ENCODE data around the gene ATAD2B. TPM values are rescaled to one million over a fixed set of nuclear protein-coding genes. Genes with fewer than 3 reads are reported as not detected.

The ATAD2B gene
- total and polyA plus RNA-seq, 2 of the 4 experiments (the other 2 are of a cell fraction): 1.5 to 5.0 TPM

- no peak for ATAC-seq (ENCODE audit: low read depth)
- H4K5ac ChIP-seq (ENCODE audit: low read depth, low read length): no peak overlapping the region
- peak overlapping the region; percentile 63 for H3K23ac ChIP-seq (ENCODE audit: low read depth, low read length)
- 100% methylated on average over 1 of the region's 1 CpG; no CpG with 5 or more reads in 1 of the 2 experiments for WGBS, 2 experiments (ENCODE audit: extremely low coverage in 2 of 2, insufficient read length in 1 of 2)
- ChIA-PET CTCF (no interaction called here), POLR2A (ENCODE audit: unreplicated experiment) (no interaction called here)
- intact Hi-C loops (cut with micrococcal nuclease) (loop anchor here (10.0 kb wide), 1 partner anchor 100 kb away; the partner anchor contains the start of genes FKBP1B and WDCP), in situ Hi-C loops (cut with MboI; ENCODE audit: low sequenced_read_pairs) (no loop called here), dilution Hi-C loops (cut with HindIII; ENCODE audit: low sequenced_read_pairs, unreplicated experiment) (no loop called here)
- BruUV-seq (replicated peaks): no TSS peak
- H3K9me1 ChIP-seq (ENCODE audit: insufficient read depth, low read length): peaks cover 16% of the 10 kb centered on the region
- peaks cover 5% of the 10 kb centered on the region for H3K36me3 ChIP-seq (ENCODE audit: control insufficient read depth, insufficient read depth, low read length)
- H2BK15ac ChIP-seq (ENCODE audit: low read depth, low read length): no peak overlapping the region
- H4K91ac ChIP-seq (ENCODE audit: insufficient read depth, low read depth, low read length): no peak overlapping the region; the same call in 1 of the 2 replicates
- peaks cover 11% of the 10 kb centered on the region for H3K4me1 ChIP-seq (ENCODE audit: control insufficient read depth, insufficient read depth, low read length)
- peak overlapping the region; percentile 36 for H3K4ac ChIP-seq (ENCODE audit: low read depth, low read length)
- H2AFZ ChIP-seq (replicated peaks; ENCODE audit: low read length, poor library complexity): no peak overlapping the region
- TF ChIP-seq CHD1 (IDR thresholded peaks at IDR 0.05; ENCODE audit: low read depth, low read length): no peak
- TF ChIP-seq RCOR1 (IDR thresholded peaks at IDR 0.05; ENCODE audit: insufficient replicate concordance, low read length): no peak
- no peak for TF ChIP-seq MAZ (IDR thresholded peaks at IDR 0.05; ENCODE audit: borderline replicate concordance, low read depth, low read length)
- TF ChIP-seq RFX5 (IDR thresholded peaks at IDR 0.05; ENCODE audit: low read depth, low read length): no peak
- TF ChIP-seq MXI1 (IDR thresholded peaks at IDR 0.05; ENCODE audit: borderline replicate concordance, low read depth, low read length): no peak
- TF ChIP-seq, protein P1, sequence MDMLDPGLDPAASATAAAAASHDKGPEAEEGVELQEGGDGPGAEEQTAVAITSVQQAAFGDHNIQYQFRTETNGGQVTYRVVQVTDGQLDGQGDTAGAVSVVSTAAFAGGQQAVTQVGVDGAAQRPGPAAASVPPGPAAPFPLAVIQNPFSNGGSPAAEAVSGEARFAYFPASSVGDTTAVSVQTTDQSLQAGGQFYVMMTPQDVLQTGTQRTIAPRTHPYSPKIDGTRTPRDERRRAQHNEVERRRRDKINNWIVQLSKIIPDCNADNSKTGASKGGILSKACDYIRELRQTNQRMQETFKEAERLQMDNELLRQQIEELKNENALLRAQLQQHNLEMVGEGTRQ (IDR thresholded peaks at IDR 0.05; ENCODE audit: low read depth, low read length): no peak
- TF ChIP-seq MAFK (IDR thresholded peaks at IDR 0.05; ENCODE audit: low read depth, low read length): no peak
- no peak for TF ChIP-seq CTCF (conservative IDR thresholded peaks at IDR 0.05; ENCODE audit: low read depth, low read length)
- TF ChIP-seq FOS (IDR thresholded peaks at IDR 0.05; ENCODE audit: low read depth, low read length): no peak
- no peak for DNase-seq
- H3K27ac ChIP-seq (ENCODE audit: insufficient read depth, low read length): peak overlapping the region; percentile 56; the same call in 1 of the 2 replicates
- H2BK5ac ChIP-seq (ENCODE audit: low read depth, low read length, poor library complexity, severe bottlenecking): peak overlapping the region; percentile 65
- H2AK9ac ChIP-seq (replicated peaks; ENCODE audit: low read depth, low read length, poor library complexity): no peak overlapping the region
- no peak overlapping the region for H3K56ac ChIP-seq (ENCODE audit: extremely low read depth, insufficient read depth, low read length)
- no peak overlapping the region for H3K18ac ChIP-seq (ENCODE audit: low read depth, low read length)
- H3K27me3 ChIP-seq (ENCODE audit: control insufficient read depth, insufficient read depth, low read length): no peaks in the 10 kb centered on the region
- no peak overlapping the region for H2AK5ac ChIP-seq (ENCODE audit: low read depth, low read length)
- H4K8ac ChIP-seq (ENCODE audit: low read depth in 2 of 2, low read length in 2 of 2): 0 out of 4 replicates have a peak overlapping the region, but pooled peaks of 1 of the 2 experiments have one; percentile 0
- H3K9ac ChIP-seq (ENCODE audit: low read depth, low read length): no peak overlapping the region
- H3K4me2 ChIP-seq (ENCODE audit: low read depth, low read length): peak overlapping the region; percentile 4; the same call in 1 of the 2 replicates
- H2BK20ac ChIP-seq (ENCODE audit: low read depth, low read length): peak overlapping the region; percentile 62; the same call in 1 of the 2 replicates
- no peak overlapping the region for H3K4me3 ChIP-seq (ENCODE audit: insufficient read depth, low read depth, low read length)
- peaks cover 21 to 70% of the 10 kb centered on the region in 2 experiments for H3K79me1 ChIP-seq (ENCODE audit: low read depth in 1 of 2, low read length in 2 of 2)
- peaks cover 9% of the 10 kb centered on the region; the same call in 1 of the 2 replicates for H4K20me1 ChIP-seq (ENCODE audit: insufficient read depth, low read length)
- 0 out of 2 replicates have a peak overlapping the region, but pooled peaks have one; percentile 6 for H2BK120ac ChIP-seq (ENCODE audit: low read depth, low read length)
- no peaks in the 10 kb centered on the region for H3K9me3 ChIP-seq (ENCODE audit: control insufficient read depth, insufficient read depth, low read length)
- H3K14ac ChIP-seq (replicated peaks; ENCODE audit: low read depth, low read length): peak overlapping the region; percentile 44; the same call in 1 of the 2 replicates
Observed at GRCh38 chr2:23944527-23944926, 17.6 kb upstream of the ATAD2B start.
